Breast epithelium (tissue), 4 donors: ENCODE data around the gene DNAI2. TPM values are rescaled to one million over a fixed set of nuclear protein-coding genes. Genes with fewer than 3 reads are reported as not detected.

ENCODE experiments used
- DNase-seq, 2 donors: peaks; one replicate each; pipeline ENCODE4 v3.0.0-alpha.2; 2019; ENCODE audit warnings: low spot score in 2 of 2
- H3K27ac ChIP-seq, 2 donors: fragments of 200-600 bp; sonication (generic) in 1 of 2; one replicate each; pipeline ENCODE4 v1.5.1; 2016 to 2019; ENCODE audit warnings: mild to moderate bottlenecking in 1 of 2
- H3K27me3 ChIP-seq, 2 donors: fragments of 200-600 bp; sonication (generic) in 1 of 2; one replicate each; pipeline versions ENCODE4 v1.5.1 to v1.6.0; 2017 to 2019; ENCODE audit warnings: control low read depth in 1 of 2, mild to moderate bottlenecking in 1 of 2
- H3K36me3 ChIP-seq: fragments of 200-600 bp; one replicate; pipeline ENCODE4 v1.5.1; 2019
- H3K4me1 ChIP-seq, 2 donors: fragments of 200-600 bp; sonication (generic); one replicate each; pipeline ENCODE4 v1.5.1; 2016 to 2019; ENCODE audit warnings: control low read depth in 1 of 2
- H3K4me3 ChIP-seq, 3 donors: fragments of 200-600 bp; sonication (generic); 1 replicate in 2 of 3; 2 replicates in 1 of 3; pipeline ENCODE4 v1.5.1; 2016 to 2019; ENCODE audit warnings: mild to moderate bottlenecking in 3 of 3, moderate library complexity in 2 of 3
- H3K9me3 ChIP-seq, 2 donors: fragments of 200-600 bp; sonication (generic) in 1 of 2; one replicate each; pipeline ENCODE4 v1.5.1; 2016 to 2019; ENCODE audit warnings: control low read depth in 1 of 2
- CTCF ChIP-seq, 3 donors: fragments of 450-650 bp; IDR thresholded peaks; one replicate each; pipeline ENCODE4 v1.5.1; 2016 to 2017; ENCODE audit warnings: antibody characterized with exemption in 3 of 3, mild to moderate bottlenecking in 3 of 3, moderate library complexity in 3 of 3
- POLR2A ChIP-seq: fragments of 450-650 bp; IDR thresholded peaks from one replicate; pipeline ENCODE4 v1.6.1; 2016; ENCODE audit warnings: antibody characterized with exemption, mild to moderate bottlenecking, moderate library complexity
- POLR2AphosphoS5 ChIP-seq, 3 donors: sonication (generic); formaldehyde crosslinking; IDR thresholded peaks; one replicate each; pipeline ENCODE4 v1.6.1; 2017; ENCODE audit warnings: antibody characterized with exemption in 3 of 3
- intact Hi-C: fragments of 100-400 bp; cut with DNase I; formaldehyde crosslinking; loops from one replicate; pipeline ENCODE4 v1.15.1; 2023; ENCODE audit warnings: low total_unique reads
- total RNA-seq, 3 donors: library from RNA; depleted of rRNA; stranded (reverse); fragments of >200 nt; gene quantifications; one replicate each; pipeline ENCODE4 v1.1.0, GENCODE V29; 2016

DNAI2 gene
- total RNA-seq, 3 donors from 2014 or later: not detected

- Histone ChIP-seq H3K4me1 (no peaks in the 10 kb centered on the region), H3K27me3 (peaks cover 0 to 40% of the 10 kb centered on the region in 2 donors), H3K27ac (no peak overlapping the region), H3K36me3 (no peaks in the 10 kb centered on the region), H3K4me3 (no peak overlapping the region), H3K9me3 (peaks cover 0 to 15% of the 10 kb centered on the region in 2 donors)
- no peak for TF ChIP-seq POLR2A
- TF ChIP-seq CTCF (IDR thresholded peaks at IDR 0.05): no peak
- no peak for TF ChIP-seq POLR2AphosphoS5 (IDR thresholded peaks at IDR 0.05)
- intact Hi-C loops: no loop called here
- DNase-seq: no peak
Observed at GRCh38 chr17:74334393-74335039, 60.5 kb downstream of the DNAI2 start.

GRCh38 chr17:74335529-74336062 is 61.6 kb downstream of the DNAI2 start:
- TF ChIP-seq POLR2A: no peak
- no peak for TF ChIP-seq CTCF (IDR thresholded peaks at IDR 0.05)
- no peak for TF ChIP-seq POLR2AphosphoS5 (IDR thresholded peaks at IDR 0.05)
- Histone ChIP-seq H3K27ac (no peak overlapping the region), H3K4me3 (no peak overlapping the region), H3K4me1 (no peaks in the 10 kb centered on the region), H3K36me3 (no peaks in the 10 kb centered on the region), H3K9me3 (peaks cover 0 to 15% of the 10 kb centered on the region in 2 donors), H3K27me3 (peaks cover 0 to 41% of the 10 kb centered on the region in 2 donors)
- intact Hi-C loops: no loop called here
- no peak for DNase-seq

DNA sequence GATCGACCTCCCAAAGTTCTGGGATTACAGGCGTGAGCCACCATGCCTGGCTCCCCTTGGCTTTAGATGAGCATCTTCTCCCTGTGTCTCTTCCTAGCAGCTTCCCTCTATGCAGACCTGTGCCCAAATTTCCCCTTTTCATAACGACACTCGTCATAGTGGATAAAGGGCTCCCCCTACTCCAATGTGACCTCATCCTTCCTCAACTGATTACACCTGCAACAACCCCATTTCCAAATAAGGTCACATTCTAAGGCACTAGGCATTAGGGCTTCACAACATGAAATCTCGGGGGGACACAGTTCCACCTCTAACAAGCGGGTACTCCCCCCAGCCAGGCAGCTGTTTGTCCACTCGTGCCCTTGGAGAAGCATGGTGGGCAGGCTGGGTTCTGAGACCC is 62.3 kb downstream of the DNAI2 start:
- peaks cover 0 to 15% of the 10 kb centered on the region in 2 donors for H3K9me3 ChIP-seq
- H3K4me3 ChIP-seq: no peak overlapping the region
- no peak for DNase-seq
- TF ChIP-seq POLR2A (no peak), POLR2AphosphoS5 (IDR thresholded peaks at IDR 0.05) (no peak), CTCF (IDR thresholded peaks at IDR 0.05) (no peak)
- H3K27me3 ChIP-seq: peaks cover 0 to 35% of the 10 kb centered on the region in 2 donors
- no peak overlapping the region for H3K27ac ChIP-seq
- no peaks in the 10 kb centered on the region for H3K4me1 ChIP-seq
- intact Hi-C loops: no loop called here
- H3K36me3 ChIP-seq: no peaks in the 10 kb centered on the region

DNA sequence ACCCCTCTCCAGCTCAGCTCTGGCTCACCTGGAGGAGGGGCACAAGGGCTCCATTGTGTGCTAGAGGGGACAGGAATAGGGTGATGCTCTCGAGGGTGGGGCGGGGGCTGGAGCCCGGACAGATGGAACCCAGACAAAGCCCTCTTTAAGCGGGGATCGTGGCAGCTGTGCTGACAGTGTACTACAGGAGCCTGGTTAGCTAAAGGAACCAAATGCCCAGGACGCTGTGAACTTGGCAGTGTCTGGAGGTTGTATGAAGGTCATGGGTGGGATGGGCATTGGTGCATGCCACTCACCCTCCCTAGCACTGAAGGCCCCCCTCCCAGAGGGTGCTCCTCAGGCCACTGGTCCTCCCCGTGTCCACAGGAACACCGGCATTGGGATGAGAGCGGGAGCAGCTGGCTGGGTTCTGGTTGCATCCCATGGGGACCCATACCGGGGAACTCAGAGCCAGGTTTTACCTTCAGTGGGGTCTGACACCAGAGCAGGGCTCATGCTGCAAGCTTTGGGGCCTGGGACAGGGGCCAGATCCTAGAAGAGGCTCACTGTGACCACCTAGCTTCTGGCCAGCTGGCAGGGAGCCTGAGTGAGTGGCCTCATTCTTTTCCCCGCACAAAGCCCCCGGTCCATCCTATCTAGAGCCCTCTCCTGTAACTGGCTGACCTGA is 63.9 kb downstream of the DNAI2 start:
- H3K4me1 ChIP-seq: no peaks in the 10 kb centered on the region
- H3K27ac ChIP-seq: no peak overlapping the region
- no peaks in the 10 kb centered on the region for H3K36me3 ChIP-seq
- peaks cover 0 to 15% of the 10 kb centered on the region in 2 donors for H3K9me3 ChIP-seq
- intact Hi-C loops: no loop called here
- no peak overlapping the region for H3K4me3 ChIP-seq
- no peak for DNase-seq
- no peak for TF ChIP-seq CTCF (IDR thresholded peaks at IDR 0.05)
- TF ChIP-seq POLR2AphosphoS5 (IDR thresholded peaks at IDR 0.05): no peak
- no peak for TF ChIP-seq POLR2A
- peaks cover 0 to 33% of the 10 kb centered on the region in 2 donors for H3K27me3 ChIP-seq
